Measurements from ENCODE around the gene ASB10.

Gene ASB10

GRCh38 chr7:151133986-151134742 lies 52.9 kb downstream of the ASB10 start:
- TF ChIP-seq ZFX (IDR thresholded peaks at IDR 0.05; ENCODE audit: borderline replicate concordance) (no peak), CTCF (IDR thresholded peaks at IDR 0.05) (no peak)
- no peak overlapping the region for H3K27ac ChIP-seq

DNA sequence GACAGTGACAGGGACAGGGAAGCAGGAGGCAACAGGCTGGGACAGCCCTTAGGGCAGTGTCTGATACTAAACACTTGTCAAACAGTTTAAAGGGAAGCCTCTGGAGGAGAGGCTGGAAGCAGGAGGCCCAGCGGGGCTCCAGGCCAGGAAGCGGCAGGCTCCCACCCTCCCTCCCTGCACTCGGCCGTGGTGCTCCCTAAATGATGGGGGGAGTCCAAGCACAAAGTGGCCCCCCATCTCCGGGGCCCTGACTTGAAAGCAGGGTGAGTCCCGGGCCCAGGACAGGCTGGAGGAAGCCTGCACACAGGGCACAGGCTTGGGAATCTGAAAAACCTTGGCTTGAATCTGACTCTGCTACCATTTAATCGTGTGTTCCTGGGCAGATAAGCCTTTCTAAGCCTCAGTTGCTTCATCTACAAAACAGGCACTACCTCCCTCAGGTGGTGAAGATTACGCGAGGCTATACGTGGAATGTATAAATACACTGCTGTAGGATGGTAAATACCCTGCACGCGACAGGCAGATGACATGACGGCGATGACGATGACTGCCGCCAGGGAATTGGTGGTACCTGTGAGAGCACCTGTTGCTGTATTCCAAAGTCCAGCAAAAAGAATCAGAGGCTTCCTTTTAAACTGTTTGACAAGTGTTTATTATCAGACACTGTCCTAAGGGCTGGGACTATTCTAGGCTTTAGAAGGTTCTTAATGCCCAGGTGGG lies 53.6 kb downstream of the ASB10 start:
- no peak overlapping the region for H3K27ac ChIP-seq
- TF ChIP-seq CTCF (IDR thresholded peaks at IDR 0.05) = no peak
- TF ChIP-seq ZFX (IDR thresholded peaks at IDR 0.05; ENCODE audit: borderline replicate concordance) = no peak

- H3K27ac ChIP-seq = no peak overlapping the region
- no peak for TF ChIP-seq CTCF (IDR thresholded peaks at IDR 0.05)
- no peak for TF ChIP-seq ZFX (IDR thresholded peaks at IDR 0.05; ENCODE audit: borderline replicate concordance)
Measured at GRCh38 chr7:151132461-151133205, 54.4 kb downstream of the ASB10 start.

DNA sequence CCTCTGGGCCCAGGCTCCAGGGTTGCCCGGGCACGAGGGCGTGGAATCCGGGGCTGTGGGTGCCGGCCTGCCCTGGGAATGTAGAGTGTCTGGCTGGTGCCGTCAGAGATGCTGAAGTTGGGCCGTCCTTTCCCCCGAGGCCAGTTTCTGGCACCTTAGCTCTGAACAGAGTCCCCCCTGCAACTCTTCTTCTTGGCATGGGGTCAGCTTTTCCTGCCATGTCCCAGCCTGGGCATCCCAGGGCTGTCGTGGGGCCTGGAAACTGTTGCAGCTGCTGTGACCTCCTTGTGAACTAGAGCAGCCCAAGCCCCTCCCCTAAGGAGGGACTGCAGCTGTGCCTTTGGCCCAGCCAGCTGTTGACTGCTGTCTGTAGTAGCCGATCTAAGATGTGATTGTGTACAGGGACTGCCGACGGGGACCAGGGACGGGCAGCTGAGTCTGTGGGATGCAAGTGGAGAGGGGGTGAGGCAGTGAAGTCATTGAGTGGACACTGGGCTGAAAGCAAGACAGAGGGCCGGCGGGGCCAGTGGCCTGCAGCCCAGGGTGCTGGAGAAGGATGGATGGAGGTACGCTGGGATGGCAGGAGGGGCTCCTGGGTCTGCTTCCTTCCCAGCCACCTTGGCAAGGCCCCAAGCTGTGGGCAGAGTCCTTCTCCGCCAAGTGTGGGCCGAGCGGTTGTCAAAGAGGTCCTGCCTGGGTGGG lies 55.3 kb downstream of the ASB10 start:
- TF ChIP-seq CTCF (IDR thresholded peaks at IDR 0.05) = no peak
- no peak for TF ChIP-seq ZFX (IDR thresholded peaks at IDR 0.05; ENCODE audit: borderline replicate concordance)
- H3K27ac ChIP-seq = no peak overlapping the region

- TF ChIP-seq ZFX (IDR thresholded peaks at IDR 0.05; ENCODE audit: borderline replicate concordance) = no peak
- H3K27ac ChIP-seq = no peak overlapping the region
Measured at GRCh38 chr7:151131224-151131591, 55.8 kb downstream of the ASB10 start.

- no peak for TF ChIP-seq CTCF (IDR thresholded peaks at IDR 0.05)
- no peak for TF ChIP-seq ZFX (IDR thresholded peaks at IDR 0.05; ENCODE audit: borderline replicate concordance)
- H3K27ac ChIP-seq = no peak overlapping the region
Measured at GRCh38 chr7:151130741-151131157, 56.3 kb downstream of the ASB10 start.

DNA sequence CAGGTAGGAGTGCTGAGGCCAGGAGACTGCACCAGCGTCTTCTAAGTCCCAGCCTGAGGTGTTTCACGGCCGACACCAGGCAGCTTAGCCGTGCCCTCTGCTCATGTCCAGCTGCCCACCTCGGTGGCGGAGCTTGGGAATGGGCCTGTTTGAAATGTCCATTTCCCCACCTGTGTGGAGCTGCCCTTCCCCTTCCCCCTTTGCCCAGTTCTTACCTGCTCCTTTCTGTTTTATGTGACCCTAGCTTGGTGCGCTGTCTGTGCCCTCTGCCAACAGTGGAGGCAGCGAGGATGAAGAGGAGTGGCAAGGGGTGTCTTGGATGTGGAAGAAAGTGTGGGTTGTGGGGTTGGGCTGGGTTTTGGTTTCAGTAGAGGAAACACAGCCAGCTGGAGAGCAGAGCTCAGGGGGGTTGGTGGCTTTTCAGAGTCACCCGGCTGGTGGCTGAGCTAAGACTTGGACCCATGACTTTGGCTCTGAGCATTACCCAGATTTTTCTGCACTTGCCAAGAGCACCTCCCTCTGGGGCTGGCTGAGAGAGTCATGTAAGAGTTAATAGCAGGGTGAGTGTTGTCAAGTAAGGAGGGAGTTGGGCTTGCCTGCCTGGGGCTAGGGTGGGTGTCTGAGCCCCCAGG lies 57.0 kb downstream of the ASB10 start:
- H3K27ac ChIP-seq = no peak overlapping the region
- TF ChIP-seq CTCF (IDR thresholded peaks at IDR 0.05) = no peak
- no peak for TF ChIP-seq ZFX (IDR thresholded peaks at IDR 0.05; ENCODE audit: borderline replicate concordance)

Data from 22Rv1 (cell line).